Measurements from ENCODE around the gene CAMTA1. TPM values are rescaled to one million over a fixed set of nuclear protein-coding genes. Genes with fewer than 3 reads are reported as not detected.

Gene CAMTA1
- total and polyA plus RNA-seq, 9 of the 15 experiments (the other 6 are each of a cell fraction or from before 2014, with no cell fraction given): 43.9 to 161 (median 65.9) TPM

DNA sequence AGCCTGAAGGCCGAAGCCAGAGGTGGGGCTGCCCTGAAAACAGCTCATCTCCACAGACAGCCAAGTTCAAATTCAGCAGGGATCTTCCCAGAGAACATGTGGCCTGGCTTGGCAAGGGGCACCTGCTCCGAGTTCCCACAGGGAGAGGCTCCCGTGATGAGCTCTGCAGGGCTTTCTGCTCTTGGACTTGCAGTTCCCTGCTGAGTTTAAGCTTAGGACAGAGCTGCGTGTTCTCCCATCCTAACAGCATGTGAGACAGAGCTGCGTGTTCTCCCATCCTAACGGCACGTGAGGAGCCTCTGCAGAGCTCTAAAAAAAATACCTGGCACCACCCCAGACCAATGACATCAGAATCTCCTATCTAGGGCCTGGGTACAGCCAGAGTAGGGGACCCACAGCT is 872.8 kb downstream of the CAMTA1 start:
- Histone ChIP-seq H3K79me2 (ENCODE audit: control insufficient read depth, insufficient read depth, low read length) (no peaks in the 10 kb centered on the region), H3K9me1 (ENCODE audit: control insufficient read depth, insufficient read depth, low read length) (no peaks in the 10 kb centered on the region), H3K27ac (ENCODE audit: extremely low read depth, low read depth, low read length) (no peak overlapping the region), H3K4me2 (ENCODE audit: insufficient read depth, low read length) (no peak overlapping the region), H2AFZ (ENCODE audit: low read depth, low read length) (no peak overlapping the region), H3K4me1 (replicated peaks in 1 of 2; ENCODE audit: control insufficient read depth in 2 of 2, insufficient read depth in 2 of 2, low read length in 2 of 2) (peaks cover 0 to 5% of the 10 kb centered on the region in 2 experiments; a peak in 1 of 5 replicates), H3K9ac (ENCODE audit: insufficient read depth in 1 of 2, low read depth in 2 of 2, low read length in 2 of 2) (no peak overlapping the region), H3K4me3 (no peak overlapping the region), H3K27me3 (ENCODE audit: control insufficient read depth in 2 of 2, insufficient read depth in 2 of 2, low read length in 2 of 2) (peaks cover 22 to 60% of the 10 kb centered on the region in 2 experiments; a peak in 4 of 5 replicates), H3K9me3 (replicated peaks; ENCODE audit: control insufficient read depth, insufficient read depth, low read depth, low read length) (no peaks in the 10 kb centered on the region), H3K36me3 (ENCODE audit: control insufficient read depth, insufficient read depth, low read length) (no peaks in the 10 kb centered on the region), H4K20me1 (replicated peaks; ENCODE audit: control insufficient read depth, insufficient read depth, low read length) (peaks cover 8% of the 10 kb centered on the region; the same call in 1 of the 2 replicates)
- POLR2A ChIA-PET: interaction anchor here (0.5 to 1.1 kb wide), 3 partner anchors 9 to 17 kb away, joined by 3 to 5 read pairs (median 3); no protein-coding TSS in a partner anchor
- ATAC-seq: no peak
- WGBS (ENCODE audit: insufficient coverage, low coverage, missing lambda C conversion rate): 3% methylated on average over 7 of the region's 7 CpGs
- intact Hi-C loops (cut with micrococcal nuclease) (no loop called here), in situ Hi-C loops (cut with MboI) (loop anchor here (25.0 kb wide), 1 partner anchor 654 kb away; the partner anchor contains the start of gene SLC45A1)
- TF ChIP-seq ARHGAP35 (IDR thresholded peaks at IDR 0.05; ENCODE audit: partially characterized antibody): no peak
- TF ChIP-seq, protein P1, sequence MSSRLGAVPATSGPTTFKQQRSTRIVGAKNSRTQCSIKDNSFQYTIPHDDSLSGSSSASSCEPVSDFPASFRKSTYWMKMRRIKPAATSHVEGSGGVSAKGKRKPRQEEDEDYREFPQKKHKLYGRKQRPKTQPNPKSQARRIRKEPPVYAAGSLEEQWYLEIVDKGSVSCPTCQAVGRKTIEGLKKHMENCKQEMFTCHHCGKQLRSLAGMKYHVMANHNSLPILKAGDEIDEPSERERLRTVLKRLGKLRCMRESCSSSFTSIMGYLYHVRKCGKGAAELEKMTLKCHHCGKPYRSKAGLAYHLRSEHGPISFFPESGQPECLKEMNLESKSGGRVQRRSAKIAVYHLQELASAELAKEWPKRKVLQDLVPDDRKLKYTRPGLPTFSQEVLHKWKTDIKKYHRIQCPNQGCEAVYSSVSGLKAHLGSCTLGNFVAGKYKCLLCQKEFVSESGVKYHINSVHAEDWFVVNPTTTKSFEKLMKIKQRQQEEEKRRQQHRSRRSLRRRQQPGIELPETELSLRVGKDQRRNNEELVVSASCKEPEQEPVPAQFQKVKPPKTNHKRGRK (tag; IDR thresholded peaks at IDR 0.05): no peak
- no peak for TF ChIP-seq HMG20B (CRISPR knock-in tag; IDR thresholded peaks at IDR 0.05)
- TF ChIP-seq BHLHE40 (IDR thresholded peaks at IDR 0.05; ENCODE audit: low read length): peak; percentile 25; the same call in 1 of the 2 replicates
- TF ChIP-seq, protein P2, sequence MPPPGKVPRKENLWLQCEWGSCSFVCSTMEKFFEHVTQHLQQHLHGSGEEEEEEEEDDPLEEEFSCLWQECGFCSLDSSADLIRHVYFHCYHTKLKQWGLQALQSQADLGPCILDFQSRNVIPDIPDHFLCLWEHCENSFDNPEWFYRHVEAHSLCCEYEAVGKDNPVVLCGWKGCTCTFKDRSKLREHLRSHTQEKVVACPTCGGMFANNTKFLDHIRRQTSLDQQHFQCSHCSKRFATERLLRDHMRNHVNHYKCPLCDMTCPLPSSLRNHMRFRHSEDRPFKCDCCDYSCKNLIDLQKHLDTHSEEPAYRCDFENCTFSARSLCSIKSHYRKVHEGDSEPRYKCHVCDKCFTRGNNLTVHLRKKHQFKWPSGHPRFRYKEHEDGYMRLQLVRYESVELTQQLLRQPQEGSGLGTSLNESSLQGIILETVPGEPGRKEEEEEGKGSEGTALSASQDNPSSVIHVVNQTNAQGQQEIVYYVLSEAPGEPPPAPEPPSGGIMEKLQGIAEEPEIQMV (tag; conservative IDR thresholded peaks at IDR 0.05; ENCODE audit: low read depth): no peak
- no peak for DNase-seq (ENCODE audit: extremely low read depth in 1 of 4, low spot score in 3 of 4)
- no TSS peak for BruUV-seq (replicated peaks)
- CTCF ChIA-PET (ENCODE audit: low intra/inter-chr PET ratio): no interaction called here
- FAIRE-seq: no peak
